ENCODE data around the gene CHRM4.

CHRM4 gene

DNA sequence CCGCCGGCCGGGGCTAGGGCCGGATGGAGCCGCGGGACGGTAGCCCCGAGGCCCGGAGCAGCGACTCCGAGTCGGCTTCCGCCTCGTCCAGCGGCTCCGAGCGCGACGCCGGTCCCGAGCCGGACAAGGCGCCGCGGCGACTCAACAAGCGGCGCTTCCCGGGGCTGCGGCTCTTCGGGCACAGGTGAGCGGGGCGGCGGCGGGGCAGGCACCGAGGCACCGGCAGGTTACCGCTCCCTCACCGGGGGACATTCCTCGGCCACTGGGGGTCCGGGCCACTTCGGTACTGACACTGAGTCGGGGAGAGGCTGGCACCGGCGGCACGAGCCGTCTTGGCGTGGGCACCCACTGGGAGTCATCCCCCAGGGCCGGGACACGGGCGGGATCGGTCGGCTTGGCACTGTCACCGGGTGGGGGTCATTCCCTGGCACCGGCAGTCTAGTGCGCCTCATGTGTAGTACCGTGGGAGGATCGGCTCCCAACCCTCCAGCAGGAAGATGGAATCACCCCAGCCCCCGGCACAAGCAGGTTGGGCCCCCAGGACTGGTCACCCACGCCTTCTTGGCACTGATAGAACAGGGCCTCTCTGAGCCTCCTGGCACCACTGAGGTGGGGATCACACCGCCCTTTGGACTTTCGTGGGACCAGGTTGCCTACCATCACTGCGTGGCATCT, 43.8 kb downstream of the CHRM4 start:
- peak; percentile 20 for DNase-seq (ENCODE audit: low spot score)

DNA sequence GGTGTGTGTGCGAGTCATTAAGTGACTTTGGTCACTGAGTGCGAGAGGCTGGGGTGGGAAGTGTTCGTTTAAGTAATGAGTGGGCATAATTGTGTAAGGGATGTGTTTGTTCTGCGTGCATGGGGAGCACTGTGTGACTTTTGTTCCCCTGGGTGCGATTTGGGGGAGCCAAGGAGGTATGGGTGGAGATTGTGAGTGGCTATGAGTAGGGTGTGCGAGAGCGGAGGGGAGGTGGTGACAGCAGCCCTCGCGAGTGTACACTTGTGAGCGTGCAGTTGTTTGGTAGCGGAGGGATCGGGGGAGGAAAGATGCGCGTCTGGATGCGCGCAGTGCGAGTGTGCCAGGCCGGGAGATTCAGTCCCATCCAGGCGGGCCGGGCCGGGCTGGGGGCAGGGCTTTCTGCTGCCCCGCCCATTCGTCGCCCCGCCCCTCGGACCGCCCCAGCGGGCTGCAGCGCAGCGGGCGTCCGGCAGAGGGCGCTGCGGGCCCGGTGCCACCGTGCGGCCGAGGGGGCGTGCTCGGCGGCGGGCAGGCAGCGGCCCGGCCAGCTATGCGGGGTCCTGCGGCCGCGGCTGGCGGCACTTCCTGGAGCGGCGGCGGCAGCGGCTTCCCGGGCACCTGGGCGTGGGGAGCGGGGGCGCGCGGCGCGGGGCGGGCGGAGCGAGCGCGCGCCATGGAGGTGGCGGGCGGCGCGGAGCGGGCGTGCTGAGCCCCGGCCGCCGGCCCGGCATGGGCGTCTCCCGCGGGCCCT, 44.5 kb downstream of the CHRM4 start, which contains the start of gene DGKZ:
Gene DGKZ, plus strand, starts transcription at position 578 of the 751 bp plus-strand sequence. CDS start 197 bp downstream, outside the sequence.
- peak; percentile 96 for DNase-seq (ENCODE audit: low spot score)

DNA sequence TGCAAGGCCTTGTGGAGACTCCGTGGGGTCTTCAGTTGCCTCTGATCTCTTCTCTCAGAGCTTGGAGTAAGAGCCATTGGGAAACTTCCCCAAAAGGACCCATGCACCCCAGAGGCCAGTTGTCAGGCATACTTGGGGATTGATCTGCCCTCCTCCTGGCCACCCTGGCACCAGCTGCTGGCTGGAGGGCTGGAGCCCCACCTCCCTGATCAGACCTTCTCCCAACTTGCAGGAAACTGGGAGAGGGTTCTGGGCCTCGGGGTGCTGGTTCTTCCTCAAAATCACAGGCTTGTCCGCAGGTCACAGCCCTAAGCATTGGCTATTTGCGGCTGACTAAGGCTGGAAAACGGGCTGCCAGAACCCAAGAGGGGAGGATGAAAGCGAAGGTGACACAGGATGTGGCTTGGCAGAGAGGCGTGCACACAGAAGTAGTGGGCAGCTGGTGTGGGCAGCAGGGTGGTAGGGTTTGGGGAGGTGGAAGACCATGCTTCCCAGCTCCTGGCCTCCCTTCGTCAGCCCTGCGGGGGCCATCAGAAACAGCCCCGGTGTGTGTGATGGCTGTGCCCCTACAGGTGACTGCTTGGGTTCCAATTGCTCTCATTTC, 45.6 kb downstream of the CHRM4 start:
- no peak for DNase-seq (ENCODE audit: low spot score)

DNA sequence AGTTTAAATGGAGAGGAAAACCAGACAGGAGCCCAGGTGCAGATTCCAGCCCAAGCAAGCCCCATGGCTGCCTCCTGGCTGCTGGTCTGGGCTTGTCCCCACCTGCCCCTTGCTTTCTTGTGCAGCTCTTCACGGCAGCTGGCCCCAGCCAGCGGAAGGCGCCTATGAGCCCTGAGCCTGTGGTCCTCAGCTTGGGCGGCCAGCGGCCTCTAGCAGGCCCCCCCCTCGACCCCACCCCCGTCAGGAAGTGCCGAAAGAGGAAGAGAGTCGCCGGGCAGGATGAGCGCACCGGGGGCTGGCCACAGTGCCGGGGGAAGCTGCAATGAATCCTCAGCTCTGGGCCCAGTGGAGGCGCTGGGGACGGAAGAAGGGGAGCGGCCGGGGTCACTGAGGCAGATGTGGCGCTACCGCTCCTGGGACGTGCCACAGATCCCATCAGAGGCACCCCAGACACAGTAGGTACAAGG, 46.4 kb downstream of the CHRM4 start:
- DNase-seq (ENCODE audit: low spot score) = no peak

DNA sequence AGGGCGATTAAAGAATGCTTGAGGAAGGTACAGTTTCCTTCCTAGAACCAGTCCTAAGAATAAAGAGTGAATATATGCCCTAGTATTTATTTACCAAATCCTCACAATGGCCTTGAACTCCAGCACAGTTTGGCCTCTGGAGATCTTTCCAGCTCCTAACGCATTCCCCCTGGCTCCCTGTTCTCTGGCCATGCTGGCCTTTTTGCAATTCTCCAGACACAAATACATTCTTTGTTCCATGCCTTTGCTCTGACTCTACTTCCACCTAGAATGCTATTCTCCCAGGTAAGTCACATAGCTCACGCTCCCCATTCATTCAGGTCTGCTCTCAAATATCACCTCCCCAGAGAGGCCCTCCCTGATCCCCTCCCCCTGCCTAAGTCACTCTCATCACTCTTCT, 48.1 kb downstream of the CHRM4 start:
- DNase-seq (ENCODE audit: low spot score) = no peak

DNA sequence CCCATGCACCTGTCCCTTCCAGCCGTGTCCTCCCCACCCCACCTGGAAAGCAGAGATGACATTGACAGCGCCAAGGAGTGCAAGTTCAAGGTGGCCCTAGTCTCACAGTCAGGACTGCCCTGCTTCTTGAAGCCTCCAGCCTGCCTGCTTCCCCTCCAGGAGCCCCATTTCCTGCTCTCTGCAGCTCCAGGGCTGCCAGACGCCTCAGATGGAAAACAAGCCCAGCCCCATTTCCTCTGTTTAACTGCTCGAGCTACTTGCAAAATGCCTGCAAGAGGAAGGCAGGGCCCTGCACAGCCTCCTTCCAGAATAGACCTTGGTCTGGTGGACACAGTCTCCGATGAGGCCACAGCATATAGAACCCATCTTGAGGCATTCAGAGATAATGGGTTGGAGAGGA, 49.3 kb downstream of the CHRM4 start:
- DNase-seq (ENCODE audit: low spot score) = no peak

DNA sequence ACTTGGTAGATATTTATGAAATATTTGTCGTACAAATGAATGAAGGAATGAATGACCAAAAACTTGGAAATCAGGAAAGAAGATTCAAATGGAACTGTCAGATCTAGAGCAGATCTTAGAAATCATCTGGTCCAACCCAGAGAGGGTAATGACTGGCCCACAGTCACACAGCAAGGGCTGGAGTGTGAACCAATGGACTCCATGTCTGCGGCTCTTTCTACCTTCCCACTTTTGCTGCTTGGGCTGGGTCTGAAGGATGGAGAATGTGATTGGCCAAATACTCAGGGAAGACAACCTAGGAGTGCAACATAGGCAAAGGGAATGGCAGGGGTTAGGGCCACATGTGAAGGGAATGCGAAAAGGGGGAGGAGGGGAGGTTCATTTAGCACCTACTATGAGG, 50.1 kb downstream of the CHRM4 start:
- DNase-seq (ENCODE audit: low spot score) = no peak

DNA sequence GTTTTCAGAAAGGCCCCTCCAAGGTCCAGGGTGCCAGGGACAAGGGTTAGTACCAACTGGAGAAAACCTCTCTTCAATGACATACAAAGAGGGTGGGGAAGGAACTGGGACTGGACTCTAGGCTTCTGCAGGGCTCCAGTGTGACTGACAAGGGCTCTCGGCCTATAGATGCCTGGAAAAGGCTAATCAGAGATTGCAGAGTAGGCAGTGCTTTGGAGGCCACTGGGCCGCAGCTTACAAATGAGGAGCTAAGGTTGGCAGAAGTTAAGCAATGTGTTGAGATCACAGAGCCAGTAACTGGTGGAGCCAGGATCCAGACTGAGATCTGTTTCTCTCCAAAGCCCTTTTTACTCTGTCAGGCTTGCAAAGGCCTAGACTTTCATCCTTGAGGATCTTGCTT, 51.8 kb downstream of the CHRM4 start:
- no peak for DNase-seq (ENCODE audit: low spot score)

DNA sequence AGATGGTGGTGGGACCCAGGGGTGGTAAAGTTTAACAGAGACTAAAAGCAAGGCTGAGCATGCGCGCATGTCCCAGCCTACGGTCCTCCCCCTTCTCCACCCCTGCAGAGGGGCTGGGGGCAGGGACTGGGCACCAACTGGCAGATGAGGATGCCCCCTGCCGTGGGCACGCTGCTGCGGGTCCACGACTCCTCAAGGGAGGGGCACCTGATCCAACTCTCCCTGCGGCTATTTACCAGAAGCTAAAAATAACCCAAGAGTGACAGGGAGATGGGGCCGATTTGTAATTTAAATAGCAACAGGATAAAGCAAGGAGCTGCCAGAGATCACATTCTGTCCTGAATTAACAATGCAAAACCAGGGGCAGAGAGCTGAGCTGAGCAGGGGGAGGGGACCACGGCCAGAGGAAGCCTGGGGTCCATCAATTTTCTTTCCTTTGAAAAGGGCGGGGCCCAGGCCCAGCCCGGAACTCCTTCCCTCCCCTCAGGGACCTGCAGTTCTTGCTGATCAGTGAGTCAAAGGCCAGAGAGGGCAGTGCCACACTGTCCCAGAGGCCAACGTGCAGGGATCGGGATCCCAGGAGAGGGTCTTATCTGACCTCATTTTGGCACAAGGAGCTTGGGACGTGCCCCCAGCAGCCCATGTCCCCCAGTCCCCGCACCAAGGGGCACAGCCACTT, 52.4 kb downstream of the CHRM4 start:
- no peak for DNase-seq (ENCODE audit: low spot score)

DNA sequence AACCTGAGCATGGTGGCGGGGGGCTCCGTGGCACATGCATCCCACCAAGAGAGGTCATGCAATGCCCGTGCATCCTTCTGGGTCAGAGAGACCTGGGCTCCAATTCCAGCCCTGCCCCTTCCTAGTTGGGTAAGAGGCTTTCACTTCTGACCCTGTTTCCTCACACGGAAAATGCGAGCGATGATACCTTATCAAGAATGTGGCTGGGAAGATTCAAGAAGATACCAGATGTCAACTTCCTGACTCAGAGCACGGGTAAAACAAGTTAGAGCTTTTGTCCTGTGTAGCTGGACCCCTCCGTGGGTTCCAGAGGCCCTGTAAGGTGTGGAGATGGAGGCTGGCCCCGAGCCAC, 53.0 kb downstream of the CHRM4 start:
- DNase-seq (ENCODE audit: low spot score) = no peak

DNA sequence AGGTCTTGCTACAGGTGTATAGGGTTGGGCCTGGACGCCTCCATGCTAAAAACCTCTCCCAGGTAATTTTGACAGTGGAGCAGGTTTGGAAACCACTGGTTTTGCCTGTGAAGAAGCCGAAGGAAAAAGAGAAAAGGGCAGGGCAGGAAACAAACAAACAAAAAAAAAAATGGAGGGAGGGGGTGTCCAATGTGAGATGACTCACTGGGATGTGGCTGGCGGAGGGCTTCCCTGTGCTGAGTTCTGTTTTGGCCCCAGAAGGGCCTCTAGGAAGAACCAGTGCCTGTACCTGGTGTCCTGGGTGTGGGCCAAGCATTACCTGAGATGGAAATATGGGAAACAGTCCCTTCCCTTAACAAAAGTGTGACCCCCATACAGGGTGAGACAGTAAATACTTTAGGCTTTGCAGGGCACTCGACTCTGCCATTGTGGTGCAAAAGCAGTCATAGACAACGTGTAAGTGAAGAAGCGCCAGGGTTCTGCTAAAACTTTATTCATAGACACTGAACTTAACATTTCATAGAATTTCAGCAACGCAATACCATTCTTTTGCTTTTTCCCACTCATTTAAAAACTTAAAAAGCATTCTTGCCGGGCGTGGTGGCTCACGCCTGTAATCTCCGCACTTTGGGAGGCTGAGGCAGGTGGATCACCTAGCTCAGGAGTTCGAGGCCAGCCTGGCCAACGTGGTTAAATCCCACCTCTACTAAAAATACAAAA, 53.8 kb downstream of the CHRM4 start:
- DNase-seq (ENCODE audit: low spot score) = no peak

DNA sequence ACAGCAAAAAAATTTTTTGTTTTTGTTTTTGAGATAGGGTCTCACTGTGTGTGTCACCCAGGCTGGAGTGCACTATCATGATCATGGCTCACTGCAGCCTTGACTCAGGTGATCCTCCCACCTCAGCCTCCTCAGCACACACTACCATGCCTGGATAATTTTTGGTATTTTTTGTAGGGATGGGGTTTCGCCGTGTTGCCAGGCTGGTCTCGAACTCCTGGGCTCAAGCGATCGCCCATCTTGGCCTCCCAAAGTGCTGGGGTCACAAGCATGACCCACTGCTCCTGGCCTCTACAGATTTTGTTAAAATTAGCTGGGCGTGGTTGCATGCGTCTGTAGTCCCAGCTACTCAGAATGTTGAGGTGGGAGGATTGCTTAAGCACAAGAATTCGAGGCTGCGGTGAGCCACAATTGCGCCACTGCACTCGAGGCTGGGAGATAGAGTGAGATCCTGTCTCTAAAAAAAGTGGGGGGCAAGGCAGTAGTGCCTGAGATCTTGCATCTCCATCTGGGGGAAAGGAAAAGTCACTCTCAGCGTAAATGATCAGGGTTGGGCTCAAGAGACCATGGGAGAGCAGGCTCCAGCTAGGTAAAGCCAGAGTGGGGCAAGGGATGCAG, 54.9 kb downstream of the CHRM4 start:
- DNase-seq (ENCODE audit: low spot score) = no peak

DNA sequence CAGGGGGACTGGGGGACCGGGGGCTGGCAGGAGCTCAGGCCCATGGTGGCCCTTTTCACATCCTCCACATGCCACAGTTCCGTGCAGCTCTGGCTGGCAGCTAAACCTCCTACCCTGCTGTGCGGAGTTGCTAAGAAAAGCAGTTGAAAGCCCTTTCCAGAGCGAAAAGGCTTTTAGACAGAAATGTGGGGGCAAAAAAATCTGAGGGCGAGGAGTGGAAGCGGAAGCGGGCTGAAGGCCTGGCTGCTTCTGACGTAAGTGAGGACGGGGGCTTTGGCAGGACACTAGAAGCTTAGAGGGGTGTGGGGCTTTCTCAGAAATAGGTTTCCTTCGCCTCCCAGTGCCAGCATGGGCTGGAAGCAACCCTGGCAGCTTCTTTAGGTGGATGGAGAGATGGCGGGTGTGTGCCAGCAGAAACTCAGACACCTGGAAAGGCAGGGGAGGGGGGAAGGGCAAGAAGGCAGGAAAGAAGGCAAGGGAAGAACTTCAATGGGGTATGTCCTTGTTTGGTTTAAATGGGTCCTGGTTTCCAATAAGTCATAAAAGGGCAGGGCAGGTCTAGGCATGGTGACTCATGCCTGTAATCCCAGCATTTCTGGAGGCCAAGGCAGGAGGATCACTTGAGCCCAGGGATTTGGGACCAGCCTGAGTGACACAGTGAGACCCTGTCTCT, 55.5 kb downstream of the CHRM4 start:
- no peak for DNase-seq (ENCODE audit: low spot score)

DNA sequence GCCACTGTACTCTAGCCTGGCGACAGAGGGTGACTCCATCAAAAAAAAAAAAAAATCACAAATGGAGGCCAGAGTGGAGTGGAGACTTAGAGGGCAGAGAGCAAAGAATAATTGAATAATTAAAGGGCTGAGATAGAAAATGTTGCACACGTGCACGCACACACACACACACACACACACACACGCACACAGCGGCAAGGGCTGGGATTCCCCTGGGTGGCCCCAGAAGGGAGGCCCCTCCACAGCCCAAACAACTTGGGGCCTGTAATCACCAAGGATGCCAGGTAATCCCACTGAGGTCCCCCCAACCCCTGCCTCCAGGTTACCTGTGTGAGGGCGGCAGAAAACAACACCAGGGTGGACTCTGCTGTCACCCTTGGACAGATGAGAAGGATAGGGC, 56.3 kb downstream of the CHRM4 start:
- no peak for DNase-seq (ENCODE audit: low spot score)

DNA sequence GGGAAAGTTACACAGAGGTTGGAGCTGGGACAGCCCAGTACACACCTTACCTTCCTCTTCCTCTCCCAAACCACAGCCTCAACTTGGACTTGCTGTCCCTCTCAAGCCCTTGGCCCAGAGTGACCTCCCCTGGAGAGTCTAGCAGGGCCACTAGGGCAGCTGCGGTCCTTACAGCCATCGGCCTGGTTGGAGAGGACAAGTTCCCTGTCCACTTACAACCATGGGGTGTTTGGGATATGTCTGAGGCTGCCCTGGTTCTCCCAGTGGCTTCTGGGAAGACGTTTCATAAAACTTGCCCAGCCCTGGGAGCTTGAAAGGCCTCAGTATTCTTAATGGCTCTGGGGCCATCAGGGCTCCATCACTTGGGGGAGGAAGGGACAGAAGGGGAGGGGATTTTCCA, 57.4 kb downstream of the CHRM4 start:
- no peak for DNase-seq (ENCODE audit: low spot score)

Data from AG08395 (cell line).